Suprapubic skin (tissue), 4 donors: ENCODE results near the gene FOXN3. TPM values are rescaled to one million over a fixed set of nuclear protein-coding genes. Genes with fewer than 3 reads are reported as not detected.

Experiments used
- DNase-seq, 2 donors: peaks; one replicate each; pipeline ENCODE4 v3.0.0-alpha.2; 2019; ENCODE audit warnings: low spot score in 2 of 2
- H3K27ac ChIP-seq: fragments of 200-600 bp; sonication (generic); one replicate; pipeline ENCODE4 v1.5.1; 2019
- H3K27me3 ChIP-seq: fragments of 200-600 bp; sonication (generic); one replicate; pipeline ENCODE4 v1.5.1; 2019
- H3K36me3 ChIP-seq: fragments of 200-600 bp; sonication (generic); one replicate; pipeline ENCODE4 v1.5.1; 2019
- H3K4me1 ChIP-seq: fragments of 200-600 bp; sonication (generic); one replicate; pipeline ENCODE4 v1.5.1; 2019
- H3K4me3 ChIP-seq: fragments of 200-600 bp; sonication (generic); one replicate; pipeline ENCODE4 v1.5.1; 2019; ENCODE audit warnings: mild to moderate bottlenecking
- H3K9me3 ChIP-seq: fragments of 200-600 bp; sonication (generic); one replicate; pipeline ENCODE4 v1.5.1; 2019
- CTCF ChIP-seq, 2 donors: fragments of 200-600 bp in 1 of 2; fragments of 450-650 bp in 1 of 2; sonication (generic) in 1 of 2; IDR thresholded peaks; one replicate each; pipeline ENCODE4 v1.5.1; 2016 to 2019; ENCODE audit warnings: antibody characterized with exemption in 2 of 2, mild to moderate bottlenecking in 1 of 2, moderate library complexity in 1 of 2
- EP300 ChIP-seq: sonication (generic); formaldehyde crosslinking; IDR thresholded peaks from one replicate; pipeline ENCODE4 v1.6.1; 2017; ENCODE audit warnings: antibody characterized with exemption
- POLR2A ChIP-seq, 2 donors: fragments of 450-650 bp; IDR thresholded peaks; one replicate each; pipeline ENCODE4 v1.6.1; 2017; ENCODE audit warnings: antibody characterized with exemption in 2 of 2, mild to moderate bottlenecking in 2 of 2, moderate library complexity in 2 of 2
- POLR2AphosphoS5 ChIP-seq, 3 donors: sonication (generic); formaldehyde crosslinking; IDR thresholded peaks; one replicate each; pipeline ENCODE4 v1.6.1; 2017; ENCODE audit warnings: antibody characterized with exemption in 3 of 3
- WGBS: methylation state at CpG from one replicate; pipeline ENCODE4 v1.1.5; 2018; 5-methylcytosine and 5-hydroxymethylcytosine counted together
- total RNA-seq, 4 donors: library from RNA; depleted of rRNA; stranded (reverse); fragments of >200 nt; gene quantifications; one replicate each; pipeline ENCODE4 v1.1.0, GENCODE V29; 2016

The FOXN3 gene
- total RNA-seq, 4 donors from 2014 or later, result 117 to 272 (median 172) TPM

GRCh38 chr14:89419973-89420482, 3.0 kb upstream of the FOXN3 start:
- Histone ChIP-seq H3K4me3 (no peak overlapping the region), H3K27ac (no peak overlapping the region), H3K9me3 (no peaks in the 10 kb centered on the region), H3K4me1 (peaks cover 50% of the 10 kb centered on the region), H3K36me3 (no peaks in the 10 kb centered on the region), H3K27me3 (no peaks in the 10 kb centered on the region)
- 94% methylated on average over 6 of the region's 6 CpGs for WGBS
- no peak for TF ChIP-seq CTCF (IDR thresholded peaks at IDR 0.05)
- no peak for TF ChIP-seq EP300
- no peak for TF ChIP-seq POLR2AphosphoS5 (IDR thresholded peaks at IDR 0.05)
- peak in 1 of 2 donors; percentile 29 for DNase-seq

GRCh38 chr14:89418976-89419375, 1.9 kb upstream of the FOXN3 start:
- DNase-seq, result peak in 1 of 2 donors; percentile 59
- TF ChIP-seq POLR2AphosphoS5 (IDR thresholded peaks at IDR 0.05), result no peak
- no peak for TF ChIP-seq EP300
- no peak for TF ChIP-seq POLR2A (IDR thresholded peaks at IDR 0.05)
- no peak for TF ChIP-seq CTCF (IDR thresholded peaks at IDR 0.05)
- no peaks in the 10 kb centered on the region for H3K36me3 ChIP-seq
- no peaks in the 10 kb centered on the region for H3K27me3 ChIP-seq
- H3K9me3 ChIP-seq, result no peaks in the 10 kb centered on the region
- WGBS, result 67% methylated on average over 2 of the region's 2 CpGs
- peaks cover 57% of the 10 kb centered on the region for H3K4me1 ChIP-seq
- H3K4me3 ChIP-seq, result no peak overlapping the region
- H3K27ac ChIP-seq, result peak overlapping the region; percentile 92

GRCh38 chr14:89418452-89418851, 1.4 kb upstream of the FOXN3 start:
- WGBS, result 54% methylated on average over 7 of the region's 7 CpGs
- Histone ChIP-seq H3K27ac (peak overlapping the region; percentile 92), H3K4me3 (peak overlapping the region; percentile 99), H3K36me3 (no peaks in the 10 kb centered on the region), H3K4me1 (peaks cover 55% of the 10 kb centered on the region), H3K27me3 (no peaks in the 10 kb centered on the region), H3K9me3 (no peaks in the 10 kb centered on the region)
- peak in 1 of 2 donors; percentile 70 for DNase-seq
- no peak for TF ChIP-seq CTCF (IDR thresholded peaks at IDR 0.05)
- TF ChIP-seq EP300, result no peak
- no peak for TF ChIP-seq POLR2AphosphoS5 (IDR thresholded peaks at IDR 0.05)

- peak; percentile 45 to 61 for TF ChIP-seq CTCF (IDR thresholded peaks at IDR 0.05)
- peak in 1 of 3 donors; percentile 18 for TF ChIP-seq POLR2AphosphoS5 (IDR thresholded peaks at IDR 0.05)
- TF ChIP-seq EP300, result no peak
- TF ChIP-seq POLR2A (IDR thresholded peaks at IDR 0.05), result no peak
- Histone ChIP-seq H3K9me3 (no peaks in the 10 kb centered on the region), H3K4me1 (peaks cover 47% of the 10 kb centered on the region), H3K27ac (peak overlapping the region; percentile 92), H3K36me3 (no peaks in the 10 kb centered on the region), H3K27me3 (no peaks in the 10 kb centered on the region), H3K4me3 (peak overlapping the region; percentile 99)
- DNase-seq, result peak; percentile 83 to 86
- 1% methylated on average over 35 of the region's 51 CpGs for WGBS
Measured at GRCh38 chr14:89417465-89418225, 612 bp upstream of the FOXN3 start.
